ENCODE measurements around the gene PLAAT3. TPM values are rescaled to one million over a fixed set of nuclear protein-coding genes. Genes with fewer than 3 reads are reported as not detected.
A peak's percentile ranks its signal among the peaks of the same experiment; 100 is the strongest.

Gene PLAAT3
- total RNA-seq, 2 experiments from 2014 or later: 4.8 to 6.5 TPM

GRCh38 chr11:63535734-63536133 lies 78.5 kb downstream of the PLAAT3 start:
- ChIA-PET CTCF (interaction anchor here (1.7 to 2.9 kb wide), 4 partner anchors 10 to 57 kb away, joined by 7 read pairs; partner anchors contain the start of gene PLAAT2), POLR2A (interaction anchor here (0.8 to 6.4 kb wide), 7 partner anchors 10 to 565 kb away, joined by 3 to 107 read pairs (median 5); partner anchors contain the start of genes ATL3 and PLAAT2)
- no peaks in the 10 kb centered on the region for H3K36me3 Mint-ChIP-seq (ENCODE audit: low read depth)
- H3K27me3 Mint-ChIP-seq: no peaks in the 10 kb centered on the region
- H3K27ac Mint-ChIP-seq: peak overlapping the region; percentile 87
- H3K9me3 Mint-ChIP-seq: no peaks in the 10 kb centered on the region
- peak overlapping the region; percentile 80 for H3K4me3 Mint-ChIP-seq
- intact Hi-C loops (cut with micrococcal nuclease): no loop called here
- peak; percentile 74 for DNase-seq
- no peak for TF ChIP-seq CTCF (IDR thresholded peaks at IDR 0.05)
- peaks cover 81% of the 10 kb centered on the region for H3K4me1 Mint-ChIP-seq (ENCODE audit: low read depth)
- ATAC-seq: peak; percentile 46

GRCh38 chr11:63534895-63535461 lies 79.3 kb downstream of the PLAAT3 start:
- Mint-ChIP-seq H3K27ac (peak overlapping the region; percentile 87), H3K27me3 (no peaks in the 10 kb centered on the region), H3K9me3 (no peaks in the 10 kb centered on the region), H3K4me3 (peak overlapping the region; percentile 36), H3K36me3 (ENCODE audit: low read depth) (no peaks in the 10 kb centered on the region), H3K4me1 (ENCODE audit: low read depth) (peaks cover 79% of the 10 kb centered on the region)
- ATAC-seq (peak; percentile 31), DNase-seq (peak; percentile 43)
- ChIA-PET CTCF (interaction anchor here (0.7 to 1.6 kb wide), 2 partner anchors 29 to 101 kb away, joined by 3 to 4 read pairs; no protein-coding TSS in a partner anchor), POLR2A (interaction anchor here (0.8 to 6.4 kb wide), 5 partner anchors 17 to 566 kb away, joined by 3 to 107 read pairs (median 5); partner anchors contain the start of gene PLAAT2)
- no peak for TF ChIP-seq CTCF (IDR thresholded peaks at IDR 0.05)
- intact Hi-C loops (cut with micrococcal nuclease): no loop called here

GRCh38 chr11:63534076-63534475 lies 80.2 kb downstream of the PLAAT3 start:
- Mint-ChIP-seq H3K4me3 (no peak overlapping the region), H3K9me3 (no peaks in the 10 kb centered on the region), H3K36me3 (ENCODE audit: low read depth) (no peaks in the 10 kb centered on the region), H3K27me3 (no peaks in the 10 kb centered on the region), H3K27ac (peak overlapping the region; percentile 40), H3K4me1 (ENCODE audit: low read depth) (peaks cover 85% of the 10 kb centered on the region)
- DNase-seq (no peak), ATAC-seq (no peak)
- intact Hi-C loops (cut with micrococcal nuclease): no loop called here
- CTCF ChIA-PET: interaction anchor here (1.6 kb wide), 1 partner anchor 102 kb away, joined by 4 read pairs; no protein-coding TSS in a partner anchor
- TF ChIP-seq CTCF (IDR thresholded peaks at IDR 0.05): no peak
- POLR2A ChIA-PET: interaction anchor here (1.1 to 6.4 kb wide), 2 partner anchors 18 to 25 kb away, joined by 3 to 107 read pairs; no protein-coding TSS in a partner anchor

- H3K27me3 Mint-ChIP-seq: no peaks in the 10 kb centered on the region
- H3K27ac Mint-ChIP-seq: peak overlapping the region; percentile 48
- no peak for ATAC-seq
- no peaks in the 10 kb centered on the region for H3K36me3 Mint-ChIP-seq (ENCODE audit: low read depth)
- no peak overlapping the region for H3K4me3 Mint-ChIP-seq
- no peak for DNase-seq
- ChIA-PET POLR2A (interaction anchor here (0.8 to 2.7 kb wide), 3 partner anchors 14 to 90 kb away, joined by 3 to 8 read pairs (median 3); no protein-coding TSS in a partner anchor), CTCF (interaction anchor here (0.9 to 1.8 kb wide), 4 partner anchors 15 to 54 kb away, joined by 3 to 6 read pairs (median 4); no protein-coding TSS in a partner anchor)
- no peaks in the 10 kb centered on the region for H3K9me3 Mint-ChIP-seq
- TF ChIP-seq CTCF (IDR thresholded peaks at IDR 0.05): no peak
- intact Hi-C loops (cut with micrococcal nuclease): loop anchor here (2.0 kb wide), 1 partner anchor 34 kb away; no protein-coding TSS in a partner anchor
- peaks cover 79% of the 10 kb centered on the region for H3K4me1 Mint-ChIP-seq (ENCODE audit: low read depth)
Measured at GRCh38 chr11:63532799-63533475, 81.3 kb downstream of the PLAAT3 start.

Data from activated CD8-positive, alpha-beta T cell treated with anti-CD3 and anti-CD28 coated beads for 36 hours (primary cell).